ENCODE data around the gene NUDT14. TPM values are rescaled to one million over a fixed set of nuclear protein-coding genes. Genes with fewer than 3 reads are reported as not detected.

Gene NUDT14
- polyA plus RNA-seq, 1 donor from 2014 or later: 55.0 TPM

DNA sequence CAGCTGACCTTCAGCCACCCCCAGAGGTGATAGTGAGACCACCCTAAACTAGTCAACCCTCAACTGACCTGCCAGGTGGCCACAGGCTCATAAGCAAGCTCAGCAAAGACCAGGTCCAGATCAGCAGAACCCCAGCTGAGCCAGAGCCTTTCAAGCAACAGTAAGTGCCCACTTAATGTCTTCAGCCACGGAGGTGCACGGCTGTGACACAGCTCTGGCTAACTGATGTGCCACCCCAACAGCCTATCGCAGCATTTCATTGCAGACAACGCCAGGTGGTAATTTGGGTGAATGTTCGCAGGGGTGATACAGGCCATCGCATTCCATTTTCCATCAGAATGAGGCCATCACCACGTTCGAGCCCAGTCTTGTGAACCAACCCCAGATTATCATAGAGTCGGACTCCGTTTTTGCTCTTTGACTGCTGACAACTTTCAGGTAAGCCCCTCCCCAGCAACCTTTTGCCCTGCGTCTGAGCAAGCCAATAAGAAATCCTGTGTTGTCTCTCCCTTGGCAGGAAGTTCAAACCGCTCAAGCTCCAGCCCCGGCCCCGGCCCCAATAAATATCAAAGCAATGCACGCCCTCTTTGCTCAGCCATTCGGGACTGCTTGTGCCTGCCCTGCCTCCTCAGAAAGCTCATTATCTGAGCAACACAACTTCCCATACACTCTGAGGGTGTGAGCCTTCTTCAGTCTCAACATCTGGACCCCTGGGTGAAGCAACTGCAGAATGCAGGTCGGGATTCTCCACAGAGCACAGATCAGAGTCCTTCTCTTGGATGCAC, 56.9 kb downstream of the NUDT14 start:
- Histone ChIP-seq H3K4me2 (ENCODE audit: low read length) (no peak overlapping the region), H2AFZ (ENCODE audit: low read depth, low read length) (no peak overlapping the region), H3K27ac (ENCODE audit: low read length) (no peak overlapping the region), H3K79me2 (replicated peaks; ENCODE audit: insufficient read depth, low read length) (no peaks in the 10 kb centered on the region), H4K20me1 (ENCODE audit: insufficient read depth) (no peaks in the 10 kb centered on the region), H3K9me3 (ENCODE audit: low read length) (no peaks in the 10 kb centered on the region), H3K9me2 (ENCODE audit: insufficient read depth, low read length) (no peaks in the 10 kb centered on the region), H3K36me3 (ENCODE audit: insufficient read depth, low read length) (no peaks in the 10 kb centered on the region), H3F3A (ENCODE audit: insufficient read depth, low read length, poor library complexity, severe bottlenecking) (no peaks in the 10 kb centered on the region), H3K4me3 (ENCODE audit: low read length) (no peak overlapping the region), H3K9ac (ENCODE audit: low read length) (no peak overlapping the region), H3K27me3 (ENCODE audit: insufficient read depth, low read depth, low read length) (no peaks in the 10 kb centered on the region)
- TF ChIP-seq, protein P1, sequence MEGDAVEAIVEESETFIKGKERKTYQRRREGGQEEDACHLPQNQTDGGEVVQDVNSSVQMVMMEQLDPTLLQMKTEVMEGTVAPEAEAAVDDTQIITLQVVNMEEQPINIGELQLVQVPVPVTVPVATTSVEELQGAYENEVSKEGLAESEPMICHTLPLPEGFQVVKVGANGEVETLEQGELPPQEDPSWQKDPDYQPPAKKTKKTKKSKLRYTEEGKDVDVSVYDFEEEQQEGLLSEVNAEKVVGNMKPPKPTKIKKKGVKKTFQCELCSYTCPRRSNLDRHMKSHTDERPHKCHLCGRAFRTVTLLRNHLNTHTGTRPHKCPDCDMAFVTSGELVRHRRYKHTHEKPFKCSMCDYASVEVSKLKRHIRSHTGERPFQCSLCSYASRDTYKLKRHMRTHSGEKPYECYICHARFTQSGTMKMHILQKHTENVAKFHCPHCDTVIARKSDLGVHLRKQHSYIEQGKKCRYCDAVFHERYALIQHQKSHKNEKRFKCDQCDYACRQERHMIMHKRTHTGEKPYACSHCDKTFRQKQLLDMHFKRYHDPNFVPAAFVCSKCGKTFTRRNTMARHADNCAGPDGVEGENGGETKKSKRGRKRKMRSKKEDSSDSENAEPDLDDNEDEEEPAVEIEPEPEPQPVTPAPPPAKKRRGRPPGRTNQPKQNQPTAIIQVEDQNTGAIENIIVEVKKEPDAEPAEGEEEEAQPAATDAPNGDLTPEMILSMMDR (IDR thresholded peaks at IDR 0.05; ENCODE audit: poor library complexity, severe bottlenecking): no peak
- TF ChIP-seq, protein P2, sequence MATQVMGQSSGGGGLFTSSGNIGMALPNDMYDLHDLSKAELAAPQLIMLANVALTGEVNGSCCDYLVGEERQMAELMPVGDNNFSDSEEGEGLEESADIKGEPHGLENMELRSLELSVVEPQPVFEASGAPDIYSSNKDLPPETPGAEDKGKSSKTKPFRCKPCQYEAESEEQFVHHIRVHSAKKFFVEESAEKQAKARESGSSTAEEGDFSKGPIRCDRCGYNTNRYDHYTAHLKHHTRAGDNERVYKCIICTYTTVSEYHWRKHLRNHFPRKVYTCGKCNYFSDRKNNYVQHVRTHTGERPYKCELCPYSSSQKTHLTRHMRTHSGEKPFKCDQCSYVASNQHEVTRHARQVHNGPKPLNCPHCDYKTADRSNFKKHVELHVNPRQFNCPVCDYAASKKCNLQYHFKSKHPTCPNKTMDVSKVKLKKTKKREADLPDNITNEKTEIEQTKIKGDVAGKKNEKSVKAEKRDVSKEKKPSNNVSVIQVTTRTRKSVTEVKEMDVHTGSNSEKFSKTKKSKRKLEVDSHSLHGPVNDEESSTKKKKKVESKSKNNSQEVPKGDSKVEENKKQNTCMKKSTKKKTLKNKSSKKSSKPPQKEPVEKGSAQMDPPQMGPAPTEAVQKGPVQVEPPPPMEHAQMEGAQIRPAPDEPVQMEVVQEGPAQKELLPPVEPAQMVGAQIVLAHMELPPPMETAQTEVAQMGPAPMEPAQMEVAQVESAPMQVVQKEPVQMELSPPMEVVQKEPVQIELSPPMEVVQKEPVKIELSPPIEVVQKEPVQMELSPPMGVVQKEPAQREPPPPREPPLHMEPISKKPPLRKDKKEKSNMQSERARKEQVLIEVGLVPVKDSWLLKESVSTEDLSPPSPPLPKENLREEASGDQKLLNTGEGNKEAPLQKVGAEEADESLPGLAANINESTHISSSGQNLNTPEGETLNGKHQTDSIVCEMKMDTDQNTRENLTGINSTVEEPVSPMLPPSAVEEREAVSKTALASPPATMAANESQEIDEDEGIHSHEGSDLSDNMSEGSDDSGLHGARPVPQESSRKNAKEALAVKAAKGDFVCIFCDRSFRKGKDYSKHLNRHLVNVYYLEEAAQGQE (IDR thresholded peaks at IDR 0.05; ENCODE audit: borderline replicate concordance): no peak
- TF ChIP-seq RAD21 (conservative IDR thresholded peaks at IDR 0.05) (no peak), EP300 (conservative IDR thresholded peaks at IDR 0.05; ENCODE audit: poor library complexity, severe bottlenecking) (no peak), MXI1 (conservative IDR thresholded peaks at IDR 0.05; ENCODE audit: poor library complexity, severe bottlenecking) (no peak), TAF1 (IDR thresholded peaks at IDR 0.05; ENCODE audit: low read depth) (no peak), POLR2AphosphoS5 (IDR thresholded peaks at IDR 0.05) (no peak), SMC3 (conservative IDR thresholded peaks at IDR 0.05; ENCODE audit: poor library complexity) (no peak), EZH2 (IDR thresholded peaks at IDR 0.05; ENCODE audit: borderline replicate concordance, insufficient read depth, low read length, poor library complexity, severe bottlenecking) (no peak)

DNA sequence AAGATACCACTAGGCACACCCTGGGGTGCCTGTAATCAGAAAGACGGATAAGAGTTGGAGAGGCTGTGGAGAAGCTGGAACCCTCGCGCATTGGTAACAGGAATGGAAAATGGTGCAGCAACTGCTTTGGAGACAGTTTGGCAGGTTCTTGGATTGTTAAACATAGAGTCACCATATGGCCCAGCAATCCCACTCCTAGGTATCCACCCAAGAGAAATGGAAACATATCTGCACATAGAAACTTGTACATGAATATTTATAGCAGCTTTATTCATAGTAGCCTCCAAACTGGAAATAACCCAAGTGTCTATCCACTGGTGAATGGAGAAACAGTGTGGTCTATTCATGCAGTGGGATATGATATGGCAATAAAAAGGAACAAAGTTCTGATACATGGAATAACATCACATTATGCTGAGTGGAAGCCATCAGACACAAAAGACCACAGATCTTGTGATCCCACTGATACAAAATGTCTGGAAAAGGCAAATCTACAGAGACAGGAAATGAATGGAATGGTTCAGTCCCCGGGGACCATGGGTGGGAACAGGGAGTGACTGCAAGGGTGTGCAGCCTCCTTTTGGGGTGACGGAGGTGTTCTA, 57.9 kb downstream of the NUDT14 start:
- H3K4me2 ChIP-seq (ENCODE audit: low read length): no peak overlapping the region
- H3K9me3 ChIP-seq (ENCODE audit: low read length): no peaks in the 10 kb centered on the region
- H2AFZ ChIP-seq (ENCODE audit: low read depth, low read length): no peak overlapping the region
- no peaks in the 10 kb centered on the region for H3K79me2 ChIP-seq (replicated peaks; ENCODE audit: insufficient read depth, low read length)
- no peaks in the 10 kb centered on the region for H3F3A ChIP-seq (ENCODE audit: insufficient read depth, low read length, poor library complexity, severe bottlenecking)
- no peaks in the 10 kb centered on the region for H3K9me2 ChIP-seq (ENCODE audit: insufficient read depth, low read length)
- no peak overlapping the region for H3K4me3 ChIP-seq (ENCODE audit: low read length)
- no peaks in the 10 kb centered on the region for H3K36me3 ChIP-seq (ENCODE audit: insufficient read depth, low read length)
- TF ChIP-seq EP300 (conservative IDR thresholded peaks at IDR 0.05; ENCODE audit: poor library complexity, severe bottlenecking): no peak
- no peak for TF ChIP-seq POLR2AphosphoS5 (IDR thresholded peaks at IDR 0.05)
- no peak for TF ChIP-seq MXI1 (conservative IDR thresholded peaks at IDR 0.05; ENCODE audit: poor library complexity, severe bottlenecking)
- TF ChIP-seq, protein P2 (IDR thresholded peaks at IDR 0.05; ENCODE audit: borderline replicate concordance): no peak
- TF ChIP-seq, protein P1 (IDR thresholded peaks at IDR 0.05; ENCODE audit: poor library complexity, severe bottlenecking): no peak
- TF ChIP-seq RAD21 (conservative IDR thresholded peaks at IDR 0.05): no peak
- no peak for TF ChIP-seq TAF1 (IDR thresholded peaks at IDR 0.05; ENCODE audit: low read depth)
- no peak for TF ChIP-seq SMC3 (conservative IDR thresholded peaks at IDR 0.05; ENCODE audit: poor library complexity)
- TF ChIP-seq EZH2 (IDR thresholded peaks at IDR 0.05; ENCODE audit: borderline replicate concordance, insufficient read depth, low read length, poor library complexity, severe bottlenecking): no peak
- H3K27me3 ChIP-seq (ENCODE audit: insufficient read depth, low read depth, low read length): no peaks in the 10 kb centered on the region
- no peak overlapping the region for H3K27ac ChIP-seq (ENCODE audit: low read length)
- H4K20me1 ChIP-seq (ENCODE audit: insufficient read depth): no peaks in the 10 kb centered on the region
- H3K9ac ChIP-seq (ENCODE audit: low read length): no peak overlapping the region

All from neural cell (in vitro differentiated cells).